GM18498 (cell line): ENCODE data around the gene MAP2K6.
A peak's percentile ranks its signal among the peaks of the same experiment; 100 is the strongest.

Source experiments
- ATAC-seq: cut with Tn5 transposase; IDR thresholded peaks from one replicate; pipeline ENCODE4 v1.9.1; 2021; ENCODE audit warnings: mild to moderate bottlenecking, moderate library complexity; ENCODE audit not compliant: unreplicated experiment

The MAP2K6 gene

DNA sequence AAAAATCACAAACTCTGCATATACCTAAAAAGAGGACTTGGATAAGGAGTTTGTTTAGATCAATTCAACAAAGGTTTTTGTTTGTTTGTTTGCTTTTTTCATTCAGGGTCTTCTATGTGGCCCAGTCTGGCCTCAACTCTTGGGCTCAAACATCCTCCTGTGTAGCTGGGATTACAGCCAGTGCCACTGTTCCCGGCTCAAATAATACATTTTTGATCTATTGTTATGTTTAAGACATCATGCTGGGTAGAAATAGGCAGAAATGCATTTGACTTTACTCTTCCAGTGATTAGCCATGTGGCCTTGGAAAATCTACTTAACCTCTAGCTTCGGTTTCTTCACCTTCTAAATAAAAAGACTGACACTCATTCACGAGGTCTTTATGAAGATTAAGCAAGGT lies 11.5 kb downstream of the MAP2K6 start:
- ATAC-seq: no peak

DNA sequence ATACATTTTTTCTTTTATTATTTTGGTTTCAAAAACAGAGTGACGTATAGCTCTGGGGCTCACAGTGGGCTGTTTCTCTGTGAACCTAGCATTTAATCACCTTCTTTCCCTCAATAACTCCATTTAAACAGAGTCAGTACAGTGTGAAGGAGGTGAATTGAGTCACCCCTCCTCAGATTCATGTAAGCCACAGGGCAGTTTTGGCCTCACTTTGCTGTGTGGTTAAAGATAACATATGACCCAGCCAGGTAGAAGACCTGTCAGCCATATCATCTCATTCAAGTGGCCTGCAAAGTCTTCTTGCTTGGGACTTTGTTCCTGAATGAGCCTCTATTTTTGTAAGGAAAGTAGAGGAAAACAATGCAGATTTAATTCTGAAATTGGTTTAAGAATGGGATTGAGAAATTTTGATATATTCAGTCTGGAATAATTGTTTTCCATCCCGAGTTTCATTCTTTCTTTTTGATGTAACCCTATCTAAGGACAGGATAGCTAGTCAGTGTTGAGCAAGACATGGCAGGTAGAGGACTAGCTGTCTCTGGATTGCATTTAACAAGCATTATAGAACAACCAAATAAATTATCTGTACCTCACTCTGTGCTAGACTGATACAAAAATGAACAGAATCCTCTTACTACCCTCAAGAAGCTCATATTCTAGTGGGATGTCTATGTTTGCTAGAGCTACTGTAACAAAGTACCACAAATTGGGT lies 13.1 kb downstream of the MAP2K6 start:
- ATAC-seq: no peak

DNA sequence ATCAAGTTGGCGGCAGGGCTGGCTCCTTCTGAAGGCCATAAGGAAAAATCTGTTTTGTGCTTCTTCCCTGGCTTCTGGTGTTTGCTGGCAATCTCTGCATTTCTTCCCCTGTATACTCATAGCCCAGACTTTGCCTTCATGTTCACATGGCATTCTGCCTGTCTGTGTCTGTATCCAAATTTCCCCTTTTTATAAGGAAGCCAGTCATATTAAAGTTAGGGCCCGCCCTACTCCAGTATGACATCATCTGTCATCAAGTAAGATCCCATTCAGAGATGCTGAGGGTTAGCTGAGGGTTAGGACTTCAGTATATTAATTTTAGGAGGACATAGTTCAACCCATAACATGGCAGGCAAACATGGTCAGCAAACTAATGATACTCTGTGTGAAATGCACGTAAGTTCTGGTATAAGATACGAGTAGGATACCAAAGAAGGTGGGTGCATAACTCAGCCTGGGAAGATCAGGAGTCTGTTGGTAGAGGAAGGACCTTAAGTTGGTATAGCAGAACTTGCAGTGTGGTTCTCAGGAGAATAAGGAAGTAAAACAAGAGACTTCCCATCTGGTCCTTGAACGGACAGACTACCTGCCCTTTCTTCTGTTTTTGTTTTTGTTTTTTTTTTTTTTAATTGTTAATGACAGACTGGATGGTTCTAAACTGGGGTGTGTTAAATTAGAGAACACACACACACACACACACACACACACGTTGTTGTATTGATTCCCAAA lies 13.9 kb downstream of the MAP2K6 start:
- no peak for ATAC-seq

DNA sequence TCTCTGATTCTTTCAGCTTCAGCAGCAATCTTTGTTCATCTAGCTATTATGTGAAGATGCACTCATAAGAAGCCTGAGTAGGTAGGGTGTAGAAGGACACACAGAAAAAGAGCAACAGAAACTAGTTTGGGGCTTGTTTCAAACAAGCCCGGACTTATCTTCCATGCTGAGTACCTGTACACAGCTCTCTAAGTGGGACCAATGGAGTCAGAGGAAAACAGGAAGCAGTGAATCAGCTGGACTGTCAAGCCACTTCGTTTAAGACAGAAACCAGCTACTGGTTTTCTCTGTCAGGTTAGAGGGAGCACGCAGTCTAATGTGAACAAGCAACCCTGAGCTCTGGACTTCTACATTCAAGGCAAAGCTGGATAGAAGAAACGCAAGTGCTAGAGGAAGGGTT lies 16.0 kb downstream of the MAP2K6 start:
- peak; percentile 76 for ATAC-seq

DNA sequence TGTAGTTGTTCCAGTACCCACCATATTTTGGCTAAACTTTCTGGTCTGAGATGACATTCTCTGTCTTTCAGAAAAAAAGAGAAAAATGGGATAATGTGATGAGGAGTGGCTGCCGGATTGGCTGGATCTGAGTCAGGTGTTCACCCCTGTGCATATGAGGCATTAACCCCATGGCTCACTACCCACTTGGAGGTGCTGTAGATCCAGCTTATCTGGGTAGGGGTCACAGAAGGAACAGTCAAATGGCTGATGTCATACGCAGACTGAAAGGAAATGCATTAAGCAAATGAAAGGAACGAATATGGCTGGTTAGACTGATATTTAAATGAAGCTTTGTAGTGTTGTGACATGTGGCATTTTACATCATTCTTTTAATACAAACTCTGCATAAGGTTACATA lies 17.3 kb downstream of the MAP2K6 start:
- ATAC-seq: no peak

DNA sequence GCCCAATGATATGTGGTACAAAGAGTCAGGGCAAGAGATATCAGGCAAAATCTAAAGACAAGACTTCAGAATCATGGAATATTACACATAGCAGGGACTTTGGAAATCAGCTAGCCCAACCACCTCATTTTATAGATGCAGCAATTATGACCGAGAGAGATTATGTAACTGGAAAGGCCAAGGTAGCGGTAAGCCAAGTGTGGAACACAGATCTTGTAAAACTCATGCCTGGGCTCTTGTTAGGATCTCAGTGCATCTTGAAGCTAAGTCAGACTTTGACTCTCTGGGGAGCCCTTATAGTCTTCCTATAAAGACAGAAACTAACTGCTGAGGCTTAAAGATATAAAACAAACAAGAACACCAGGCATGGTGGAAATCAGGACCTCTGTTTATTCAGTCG lies 18.6 kb downstream of the MAP2K6 start:
- no peak for ATAC-seq

DNA sequence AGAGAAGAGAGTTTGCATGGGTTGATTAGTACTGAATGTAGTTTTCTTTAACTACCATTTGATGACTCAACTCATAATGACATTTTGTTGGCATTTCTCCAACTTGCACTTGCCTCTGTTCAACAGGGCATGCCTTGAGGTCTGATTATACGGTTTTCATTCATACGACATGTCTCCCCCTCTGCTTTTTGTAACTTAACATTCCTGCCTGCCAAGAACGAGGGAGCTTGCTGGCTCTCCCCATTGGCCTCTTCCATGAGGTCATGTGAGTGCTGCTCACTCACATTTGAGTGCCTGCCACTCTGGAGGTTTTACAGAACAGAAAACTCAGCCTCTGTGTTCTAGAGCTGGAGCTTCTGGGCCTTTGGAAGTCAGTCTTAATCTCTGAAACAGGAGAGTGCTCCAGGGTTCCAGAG lies 19.7 kb downstream of the MAP2K6 start:
- ATAC-seq: no peak

DNA sequence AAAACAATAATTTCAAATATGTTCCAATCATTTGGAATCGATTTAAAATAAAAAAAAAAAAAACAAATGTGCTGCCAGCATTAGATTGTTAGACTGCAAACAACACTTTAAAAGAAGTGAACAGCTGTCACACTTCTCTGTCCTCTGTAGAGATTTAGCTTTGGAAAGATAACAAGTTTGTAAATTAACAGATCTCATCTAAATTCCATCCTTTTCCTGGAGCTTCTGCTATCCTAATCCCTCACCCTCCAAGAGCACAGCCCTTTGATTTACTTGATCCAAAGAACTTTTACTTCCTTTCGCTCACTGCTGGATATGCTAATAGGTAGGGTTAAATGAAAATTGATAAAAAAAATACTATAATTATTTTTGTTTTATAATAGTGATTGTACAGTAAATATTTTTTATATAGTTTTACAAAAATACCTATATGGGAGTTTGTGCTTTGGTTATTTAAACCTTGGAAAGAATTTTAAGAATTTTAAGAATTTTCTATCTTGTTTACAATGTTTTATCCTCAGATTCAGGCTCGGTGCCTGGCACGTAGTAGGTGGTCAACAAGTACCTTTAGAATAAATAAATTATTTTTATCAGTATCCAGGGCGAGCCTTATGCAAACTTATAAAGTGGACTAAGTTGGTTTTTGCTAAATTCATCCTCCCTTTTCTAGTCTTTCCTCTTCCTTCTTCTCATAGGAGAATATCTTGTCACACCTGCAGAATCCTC lies 21.6 kb downstream of the MAP2K6 start:
- no peak for ATAC-seq

DNA sequence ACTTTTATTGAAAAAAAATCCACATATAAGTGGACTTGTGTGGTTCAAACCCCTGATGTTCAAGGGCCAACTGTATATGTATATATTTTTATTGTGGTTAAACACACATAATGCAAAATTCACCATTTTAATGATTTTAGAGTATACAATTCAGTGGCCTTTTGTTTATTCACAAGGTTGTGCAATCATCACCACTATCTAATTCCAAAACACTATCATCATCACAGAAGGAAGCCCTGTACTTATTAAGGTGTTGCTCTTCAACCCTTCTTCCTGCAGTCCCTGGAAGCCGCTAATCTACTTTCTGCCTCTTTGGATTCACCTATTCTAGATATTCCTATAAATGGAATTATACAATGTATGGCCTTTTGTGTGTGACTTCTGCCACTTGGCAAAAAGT lies 23.0 kb downstream of the MAP2K6 start:
- ATAC-seq: no peak

DNA sequence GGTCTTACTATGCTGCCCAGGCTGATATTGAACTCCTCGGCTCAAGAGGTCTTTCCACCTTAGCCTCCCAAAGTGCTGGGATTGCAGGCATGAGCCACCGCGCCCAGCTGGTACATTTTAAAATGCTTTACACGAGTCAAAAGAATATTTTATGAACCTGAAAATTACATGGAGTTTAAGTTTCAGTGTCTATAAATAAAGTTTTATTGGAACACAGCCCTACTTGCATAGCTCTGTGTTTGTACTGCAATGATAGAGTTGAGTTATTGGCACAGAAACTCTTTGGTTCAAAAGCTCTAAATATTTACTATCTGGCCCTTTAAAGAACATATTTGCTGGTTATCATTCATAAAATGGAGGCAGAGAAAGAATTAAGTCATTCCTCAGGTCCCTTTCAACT lies 24.3 kb downstream of the MAP2K6 start:
- no peak for ATAC-seq

DNA sequence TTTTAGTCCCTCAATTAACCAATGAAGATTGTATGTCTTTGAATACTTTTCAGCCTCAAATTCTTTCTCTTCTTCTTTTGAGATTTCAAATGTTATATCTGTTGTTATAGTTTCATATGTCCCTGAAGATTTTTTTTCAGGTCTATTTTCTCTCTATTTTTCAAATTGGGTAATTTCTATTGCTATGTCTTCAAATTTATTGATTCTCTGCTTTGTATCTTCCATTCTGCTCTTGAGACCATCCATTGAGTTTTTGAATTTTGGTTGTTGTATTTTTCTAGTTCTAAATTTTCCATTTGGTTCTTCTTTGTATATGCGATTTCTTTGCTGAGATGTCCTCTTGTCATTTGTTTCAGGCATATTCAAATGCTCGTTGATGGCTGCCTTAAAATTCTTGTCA lies 26.7 kb downstream of the MAP2K6 start:
- no peak for ATAC-seq

DNA sequence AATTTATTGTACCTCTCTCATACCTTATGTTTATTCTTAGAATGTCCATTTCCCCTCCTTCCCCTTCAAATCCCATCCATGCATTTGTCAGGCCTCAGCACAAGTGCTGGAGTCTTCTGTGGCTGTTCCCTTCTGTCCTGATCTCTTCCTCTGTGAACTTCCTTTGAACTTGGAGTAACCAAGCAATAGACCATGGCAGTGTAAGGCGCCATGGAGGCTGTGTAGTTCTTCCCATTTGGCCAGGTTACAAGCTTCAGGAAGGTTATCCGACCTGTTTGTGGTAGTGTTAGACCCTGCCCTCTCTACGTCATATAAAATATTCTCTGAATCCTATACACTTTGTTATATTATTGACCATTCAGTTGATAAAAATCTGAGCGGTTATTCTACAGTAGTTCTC lies 28.6 kb downstream of the MAP2K6 start:
- ATAC-seq: no peak

DNA sequence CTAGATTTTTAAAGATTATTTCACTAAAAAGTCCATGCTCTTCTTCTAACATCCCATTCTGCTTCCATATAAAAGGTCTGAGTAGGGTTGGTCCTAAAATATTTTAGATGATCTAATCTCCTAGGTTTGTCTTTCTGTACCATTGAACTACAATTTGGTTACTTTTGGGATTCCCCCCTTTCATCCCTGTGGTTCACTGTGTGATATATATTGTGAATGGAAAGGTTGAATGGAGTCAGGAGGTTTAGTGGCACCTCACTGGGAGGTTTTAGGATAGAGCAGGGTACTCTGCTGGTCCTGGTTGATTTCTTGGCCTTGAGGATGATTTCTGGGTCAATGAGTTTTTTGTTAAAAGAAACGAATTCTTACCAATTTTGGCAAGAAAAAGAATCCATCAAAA lies 29.5 kb downstream of the MAP2K6 start:
- no peak for ATAC-seq

DNA sequence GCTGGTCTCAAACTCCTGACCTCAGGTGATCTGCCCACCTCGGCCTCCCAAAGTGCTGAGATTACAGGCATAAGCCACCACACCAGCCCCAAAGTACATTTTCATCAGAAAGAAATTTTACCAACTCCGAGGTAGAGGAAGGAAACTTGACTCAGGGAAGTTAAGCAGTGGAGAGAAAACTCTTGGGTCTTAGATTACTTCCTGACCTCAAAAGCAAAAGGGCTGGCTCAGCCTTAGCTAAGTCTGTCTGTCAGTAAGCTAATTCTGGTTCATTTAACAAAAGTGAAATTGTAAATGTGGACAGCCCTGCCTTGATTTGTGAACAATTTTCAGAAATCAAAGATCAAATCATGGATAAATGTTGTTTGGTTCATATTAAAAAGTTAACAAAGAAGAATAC lies 30.6 kb downstream of the MAP2K6 start:
- no peak for ATAC-seq

DNA sequence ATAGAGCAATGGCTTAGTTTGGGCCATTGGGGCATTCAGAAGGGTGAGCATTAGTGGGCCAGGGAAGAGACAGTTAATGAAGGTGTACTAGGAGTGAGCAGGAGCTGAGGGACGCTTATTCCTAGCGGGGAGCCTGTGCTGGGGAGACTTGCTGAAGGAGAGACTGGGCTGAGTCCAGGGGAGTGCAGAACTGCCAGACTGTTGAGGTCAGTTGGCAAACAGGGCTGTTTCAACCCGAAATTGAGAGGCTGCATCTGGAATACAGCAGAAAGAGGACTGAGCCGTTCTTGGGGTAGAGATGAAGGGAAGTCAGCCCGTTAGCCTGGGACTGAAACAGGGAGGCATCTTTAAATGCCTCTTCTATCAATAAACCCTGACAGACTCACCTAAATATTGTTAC lies 33.2 kb downstream of the MAP2K6 start:
- ATAC-seq: no peak

DNA sequence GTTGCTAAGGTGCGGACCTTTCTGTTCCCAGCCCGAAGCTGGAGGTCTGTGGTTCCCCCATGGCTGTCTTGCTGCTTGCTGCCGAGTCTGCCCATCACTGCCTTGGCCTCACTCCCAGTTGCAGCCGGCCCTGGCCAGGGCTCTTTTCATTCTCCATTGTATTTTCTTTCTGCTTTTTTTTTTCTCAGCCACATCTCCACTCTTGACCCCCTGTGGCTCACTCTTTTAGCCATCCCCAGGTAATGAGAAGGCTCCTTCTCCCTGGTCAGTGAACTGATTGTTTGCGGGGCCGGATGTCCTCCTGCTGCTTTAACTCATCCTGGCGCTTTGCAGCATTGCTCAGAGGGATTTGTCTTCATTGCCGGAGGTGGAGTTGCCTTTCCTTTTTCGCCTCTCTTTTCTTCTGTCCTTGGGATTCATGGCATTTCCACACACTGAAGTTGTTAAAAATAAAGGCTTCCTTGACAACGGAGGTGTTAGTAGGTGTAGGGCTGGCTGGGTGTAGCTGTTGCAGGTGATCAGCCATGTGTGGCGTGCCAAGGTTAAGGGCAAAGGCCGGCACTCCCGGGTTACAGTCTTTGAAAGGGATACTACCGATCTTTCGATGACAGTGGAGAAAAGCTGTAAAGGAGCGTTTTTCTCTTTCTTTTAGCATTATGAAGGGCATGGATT lies 34.1 kb downstream of the MAP2K6 start:
- no peak for ATAC-seq

DNA sequence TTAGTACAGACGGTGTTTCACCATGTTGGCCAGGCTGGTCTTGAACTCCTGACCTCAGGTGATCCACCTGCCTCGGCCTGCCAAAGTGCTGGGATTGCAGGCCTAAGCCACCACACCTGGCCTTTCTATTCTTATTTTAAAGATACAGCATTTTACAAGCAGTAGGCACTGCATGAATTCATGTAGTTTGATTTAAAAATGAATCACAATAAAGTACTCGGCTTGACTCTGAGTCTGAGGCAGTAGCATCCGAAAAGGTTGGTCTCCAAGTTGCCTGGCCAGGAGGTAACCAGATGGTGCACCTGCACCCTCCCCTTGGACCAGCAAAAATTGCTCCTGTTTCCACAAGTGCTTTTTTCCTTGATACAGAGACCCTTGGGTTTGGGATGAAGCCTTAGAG lies 35.6 kb downstream of the MAP2K6 start:
- ATAC-seq: no peak

DNA sequence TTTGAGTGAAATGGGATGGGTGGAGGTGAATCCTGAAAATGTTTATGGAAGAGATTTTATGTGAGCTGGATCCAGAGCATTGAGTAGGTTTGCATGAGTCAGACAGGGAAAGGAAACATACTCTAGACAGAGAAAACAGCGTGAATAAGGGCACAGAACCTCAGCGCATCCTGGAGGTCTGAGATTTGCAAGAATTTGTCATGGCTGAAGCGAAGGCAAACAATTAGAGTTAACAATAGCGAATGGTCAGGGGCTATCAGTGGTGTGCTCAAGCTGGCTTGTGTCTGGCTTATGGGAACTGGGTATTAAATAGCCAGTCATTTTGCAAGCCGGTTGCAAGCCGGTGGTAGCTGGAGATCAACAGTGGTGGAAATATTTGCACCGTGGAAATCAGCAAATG lies 36.4 kb downstream of the MAP2K6 start:
- peak; percentile 22 for ATAC-seq

DNA sequence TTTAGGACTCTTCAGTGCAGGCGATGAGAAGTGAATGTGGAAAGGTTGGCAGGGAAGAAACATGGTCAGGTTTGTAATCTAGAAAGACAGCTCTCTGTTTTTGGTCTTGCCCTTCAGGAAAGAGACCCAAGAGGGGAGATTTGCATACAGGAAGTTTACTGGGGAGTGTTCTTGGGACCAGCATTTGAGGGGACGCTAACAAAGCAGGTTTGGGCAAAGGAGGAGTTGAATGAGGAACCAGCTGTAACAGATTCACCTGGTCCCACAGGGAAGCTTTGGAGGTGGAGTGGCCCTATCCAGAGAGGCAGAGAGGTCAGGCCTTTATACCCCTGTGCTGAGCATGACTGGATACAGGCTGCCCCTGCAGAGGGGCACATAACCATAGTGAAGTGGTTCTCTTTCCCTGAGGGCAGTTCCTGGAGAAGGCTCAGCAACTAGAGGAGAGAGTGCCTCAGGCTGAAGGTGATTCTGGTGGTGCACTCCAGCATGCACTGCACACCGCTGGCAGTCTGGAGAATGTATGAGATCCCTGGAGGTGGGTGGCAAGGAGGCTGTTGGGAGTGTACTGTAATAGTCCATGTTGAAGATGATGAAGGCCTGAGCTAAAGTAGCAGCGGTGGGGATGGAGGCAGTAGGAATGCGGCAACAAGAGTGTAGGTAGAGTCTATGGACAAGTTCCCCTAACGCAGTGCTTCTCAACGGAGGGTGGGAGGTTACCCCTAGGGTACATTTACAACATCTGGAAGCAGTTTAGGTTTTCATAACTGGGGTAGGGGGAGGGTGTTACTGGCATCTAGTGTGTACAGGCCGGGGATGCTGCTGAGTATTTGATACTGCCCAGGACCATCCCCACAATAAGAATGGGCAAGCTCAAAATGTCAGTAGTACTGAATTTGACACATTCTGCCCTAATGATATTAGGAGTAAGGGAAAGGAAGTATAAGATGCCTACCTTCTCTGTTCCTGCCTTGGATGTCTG lies 37.2 kb downstream of the MAP2K6 start:
- peak; percentile 88 for ATAC-seq

DNA sequence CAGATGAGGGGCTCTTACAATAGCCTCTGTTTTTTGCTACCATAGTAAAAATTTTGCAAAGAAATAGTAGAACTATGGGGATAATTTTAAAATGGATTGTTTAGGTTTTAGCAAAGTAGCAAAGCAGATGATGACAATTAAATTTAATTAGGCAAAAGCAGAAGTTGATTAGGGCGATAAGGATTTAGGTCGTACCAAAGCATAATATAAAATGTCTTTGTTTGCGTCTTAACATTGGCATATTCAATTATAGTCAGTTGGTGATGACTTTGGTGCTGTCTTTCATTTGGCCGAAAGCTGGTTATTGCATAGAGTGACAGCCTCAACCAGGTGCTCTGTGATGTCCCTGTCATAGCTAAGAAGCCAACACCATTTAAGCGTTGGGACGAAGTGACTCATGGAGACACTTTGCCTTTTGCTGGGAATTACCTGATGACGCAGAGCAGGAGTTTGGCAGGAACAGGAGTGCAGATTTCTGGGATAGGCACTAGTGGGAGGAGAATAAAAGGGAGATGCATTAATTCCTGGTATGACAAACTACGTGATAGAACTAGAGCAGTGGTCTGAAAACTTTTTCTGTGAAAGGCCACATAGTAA lies 38.3 kb downstream of the MAP2K6 start:
- ATAC-seq: no peak
